Measurements from ENCODE around the gene PBX1.

GRCh38 chr1:164688791-164689190 is 129.8 kb downstream of the PBX1 start:
- no peak for TF ChIP-seq POLR2AphosphoS5 (IDR thresholded peaks at IDR 0.05)
- no peak for TF ChIP-seq CTCF (IDR thresholded peaks at IDR 0.05)
- TF ChIP-seq POLR2A (IDR thresholded peaks at IDR 0.05; ENCODE audit: low read depth): no peak
- TF ChIP-seq EP300 (IDR thresholded peaks at IDR 0.05): no peak
